HepG2 (cell line): ENCODE data around the gene TTC23. TPM values are rescaled to one million over a fixed set of nuclear protein-coding genes. Genes with fewer than 3 reads are reported as not detected.

ENCODE experiments used
- ATRX ChIP-seq: sonication (generic); formaldehyde crosslinking; IDR thresholded peaks from 2 replicates; pipeline ENCODE4 v1.4.0; 2020; ENCODE audit warnings: missing genetic modification reagents, borderline replicate concordance
- EED ChIP-seq: sonication (generic); formaldehyde crosslinking; IDR thresholded peaks from 2 replicates; pipeline ENCODE4 v1.5.0; 2020; ENCODE audit warnings: mild to moderate bottlenecking, missing genetic modification reagents
- EZH2 ChIP-seq: conservative IDR thresholded peaks from 2 replicates; pipeline ENCODE4 v1.6.1; 2012; ENCODE audit warnings: mild to moderate bottlenecking, low read depth, low read length, moderate library complexity
- FOXC1 ChIP-seq: sonication (generic); formaldehyde crosslinking; IDR thresholded peaks from 2 replicates; pipeline ENCODE4 v1.8.0; 2022; ENCODE audit warnings: mild to moderate bottlenecking, missing genetic modification reagents, borderline replicate concordance
- ISL2 ChIP-seq: sonication (generic); formaldehyde crosslinking; IDR thresholded peaks from 2 replicates; pipeline ENCODE4 v1.5.0; 2020; ENCODE audit warnings: missing genetic modification reagents
- KDM5B ChIP-seq: sonication (generic); formaldehyde crosslinking; IDR thresholded peaks from 2 replicates; pipeline ENCODE4 v1.4.0; 2020; ENCODE audit warnings: missing genetic modification reagents, mild to moderate bottlenecking, borderline replicate concordance
- MEF2D ChIP-seq: sonication (generic); formaldehyde crosslinking; IDR thresholded peaks from 2 replicates; pipeline ENCODE4 v1.5.1; 2020; ENCODE audit warnings: mild to moderate bottlenecking, missing genetic modification reagents
- MIXL1 ChIP-seq: IDR thresholded peaks from 2 replicates; pipeline ENCODE4 v1.6.1; 2016
- MTA3 ChIP-seq: sonication (generic); formaldehyde crosslinking; IDR thresholded peaks from 2 replicates; pipeline ENCODE4 v1.4.0; 2020; ENCODE audit warnings: missing genetic modification reagents
- NCOA1 ChIP-seq: sonication (generic); formaldehyde crosslinking; IDR thresholded peaks from 2 replicates; pipeline ENCODE4 v1.9.0; 2021; ENCODE audit warnings: missing genetic modification reagents
- PAWR ChIP-seq: sonication (generic); formaldehyde crosslinking; IDR thresholded peaks from 2 replicates; pipeline ENCODE4 v1.4.0; 2020; ENCODE audit warnings: missing genetic modification reagents, mild to moderate bottlenecking, borderline replicate concordance
- SMARCC2 ChIP-seq: fragments of 450-650 bp; IDR thresholded peaks from 2 replicates; pipeline ENCODE4 v1.6.1; 2017; ENCODE audit warnings: antibody characterized with exemption, mild to moderate bottlenecking
- TBP ChIP-seq: sonication (generic); formaldehyde crosslinking; IDR thresholded peaks from 2 replicates; pipeline ENCODE4 v1.5.0; 2020; ENCODE audit warnings: missing genetic modification reagents
- ZBTB38 ChIP-seq: sonication (generic); formaldehyde crosslinking; IDR thresholded peaks from 2 replicates; pipeline ENCODE4 v1.5.1; 2020; ENCODE audit warnings: mild to moderate bottlenecking, missing genetic modification reagents
- ZBTB7A ChIP-seq: sonication (generic); formaldehyde crosslinking; IDR thresholded peaks from 2 replicates; pipeline ENCODE4 v1.8.0; 2022; ENCODE audit warnings: mild to moderate bottlenecking, missing genetic modification reagents
- ZMAT3 ChIP-seq: sonication (generic); formaldehyde crosslinking; conservative IDR thresholded peaks from 2 replicates; pipeline ENCODE4 v1.7.0; 2021; ENCODE audit warnings: missing genetic modification reagents
- ZNF30 ChIP-seq: sonication (generic); formaldehyde crosslinking; IDR thresholded peaks from 2 replicates; pipeline ENCODE4 v1.5.0; 2020; ENCODE audit warnings: mild to moderate bottlenecking, missing genetic modification reagents
- ZNF670 ChIP-seq: sonication (generic); formaldehyde crosslinking; IDR thresholded peaks from 2 replicates; pipeline ENCODE4 v1.8.0; 2022; ENCODE audit warnings: mild to moderate bottlenecking, missing genetic modification reagents, borderline replicate concordance
- ZNF891 ChIP-seq: sonication (generic); formaldehyde crosslinking; IDR thresholded peaks from 2 replicates; pipeline ENCODE4 v1.5.0; 2020; ENCODE audit warnings: mild to moderate bottlenecking, missing genetic modification reagents
- polyA plus RNA-seq, 8 experiments: library from polyadenylated mRNA; depleted of rRNA in 3 of 8; stranded (reverse) in 7 of 8; unstranded in 1 of 8; fragments of >200 nt; fragmentation: Illumina TruSeq in 4 of 8; extraction: Trizol in 4 of 8; gene quantifications; 2 replicates each; pipeline versions ENCODE4 v1.2.1 to v1.2.3, GENCODE V29; 2011 to 2016; ENCODE audit warnings: low read depth in 4 of 8, missing spikeins in 1 of 8, mixed read lengths in 1 of 8; ENCODE audit not compliant: insufficient read depth in 1 of 8
- total RNA-seq, 5 experiments: library from RNA; depleted of rRNA; stranded (reverse); fragments of >200 nt; fragmentation: Illumina TruSeq; extraction: Trizol; gene quantifications; 2 replicates each; pipeline ENCODE4 v1.2.3, GENCODE V29; 2016; ENCODE audit warnings: low read depth in 1 of 5
- TF ChIP-seq, protein P1 (sequence below): sonication (generic); formaldehyde crosslinking; IDR thresholded peaks from 2 replicates; pipeline ENCODE4 v1.4.0; 2020; ENCODE audit warnings: missing genetic modification reagents
- TF ChIP-seq, protein P2 (sequence below): IDR thresholded peaks from 2 replicates; pipeline ENCODE4 v1.6.1; 2016; ENCODE audit warnings: missing compliant biosample characterization, missing genetic modification reagents, borderline replicate concordance

TTC23 gene
- total and polyA plus RNA-seq, 2 of the 13 experiments (the other 11 are each of a cell fraction or from before 2014, with no cell fraction given): 1.6 to 11.7 TPM

DNA sequence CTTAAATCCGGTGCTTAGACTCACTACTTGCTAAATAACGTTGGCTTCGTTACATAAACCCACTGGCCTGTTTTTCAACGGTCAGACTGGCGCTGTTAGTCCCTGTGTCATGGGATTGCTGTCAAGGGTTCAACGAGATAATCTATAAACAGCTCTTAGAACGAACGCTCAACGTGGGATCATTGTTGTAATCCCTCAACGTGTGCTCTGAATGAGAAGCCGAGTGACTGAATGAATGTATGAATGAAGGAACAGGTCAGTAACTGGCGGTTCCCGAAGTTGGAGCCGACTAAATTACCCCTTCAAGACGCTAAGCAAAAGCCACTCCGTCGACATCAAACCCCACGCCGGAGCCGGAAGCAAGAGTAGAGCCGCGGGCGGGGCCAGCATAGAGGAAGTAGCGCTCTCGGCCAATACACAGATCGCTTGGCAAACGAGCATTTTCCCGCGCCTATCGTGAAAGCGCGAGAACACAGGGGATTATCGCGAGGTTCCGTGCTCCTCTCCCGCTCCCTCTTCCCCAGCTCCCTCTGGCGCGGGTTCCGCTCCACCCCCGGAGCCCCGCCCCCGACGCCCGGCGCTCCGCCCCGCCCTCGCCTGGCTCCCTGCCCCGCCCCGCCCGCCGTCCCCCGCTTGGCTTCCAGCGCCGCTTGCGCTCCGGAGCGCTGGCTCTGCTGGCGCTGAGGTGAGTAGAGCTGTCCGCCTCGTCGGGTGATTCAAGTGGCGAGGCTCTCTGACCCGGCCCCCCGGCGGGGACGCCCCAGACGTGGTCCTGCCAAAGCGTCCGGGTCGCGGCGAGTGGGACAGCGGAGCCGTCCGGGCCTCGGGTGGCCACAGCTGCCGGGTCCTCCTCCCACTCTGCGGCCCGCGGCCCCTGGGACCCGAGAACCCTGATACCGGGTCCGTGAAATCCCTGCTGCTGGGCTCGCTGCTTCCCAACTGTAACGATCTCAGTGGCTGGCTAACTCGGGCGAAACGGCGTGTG is 1.8 kb upstream of the TTC23 start, which contains the start of gene LRRC28 (continued):
- TF ChIP-seq, protein P1, sequence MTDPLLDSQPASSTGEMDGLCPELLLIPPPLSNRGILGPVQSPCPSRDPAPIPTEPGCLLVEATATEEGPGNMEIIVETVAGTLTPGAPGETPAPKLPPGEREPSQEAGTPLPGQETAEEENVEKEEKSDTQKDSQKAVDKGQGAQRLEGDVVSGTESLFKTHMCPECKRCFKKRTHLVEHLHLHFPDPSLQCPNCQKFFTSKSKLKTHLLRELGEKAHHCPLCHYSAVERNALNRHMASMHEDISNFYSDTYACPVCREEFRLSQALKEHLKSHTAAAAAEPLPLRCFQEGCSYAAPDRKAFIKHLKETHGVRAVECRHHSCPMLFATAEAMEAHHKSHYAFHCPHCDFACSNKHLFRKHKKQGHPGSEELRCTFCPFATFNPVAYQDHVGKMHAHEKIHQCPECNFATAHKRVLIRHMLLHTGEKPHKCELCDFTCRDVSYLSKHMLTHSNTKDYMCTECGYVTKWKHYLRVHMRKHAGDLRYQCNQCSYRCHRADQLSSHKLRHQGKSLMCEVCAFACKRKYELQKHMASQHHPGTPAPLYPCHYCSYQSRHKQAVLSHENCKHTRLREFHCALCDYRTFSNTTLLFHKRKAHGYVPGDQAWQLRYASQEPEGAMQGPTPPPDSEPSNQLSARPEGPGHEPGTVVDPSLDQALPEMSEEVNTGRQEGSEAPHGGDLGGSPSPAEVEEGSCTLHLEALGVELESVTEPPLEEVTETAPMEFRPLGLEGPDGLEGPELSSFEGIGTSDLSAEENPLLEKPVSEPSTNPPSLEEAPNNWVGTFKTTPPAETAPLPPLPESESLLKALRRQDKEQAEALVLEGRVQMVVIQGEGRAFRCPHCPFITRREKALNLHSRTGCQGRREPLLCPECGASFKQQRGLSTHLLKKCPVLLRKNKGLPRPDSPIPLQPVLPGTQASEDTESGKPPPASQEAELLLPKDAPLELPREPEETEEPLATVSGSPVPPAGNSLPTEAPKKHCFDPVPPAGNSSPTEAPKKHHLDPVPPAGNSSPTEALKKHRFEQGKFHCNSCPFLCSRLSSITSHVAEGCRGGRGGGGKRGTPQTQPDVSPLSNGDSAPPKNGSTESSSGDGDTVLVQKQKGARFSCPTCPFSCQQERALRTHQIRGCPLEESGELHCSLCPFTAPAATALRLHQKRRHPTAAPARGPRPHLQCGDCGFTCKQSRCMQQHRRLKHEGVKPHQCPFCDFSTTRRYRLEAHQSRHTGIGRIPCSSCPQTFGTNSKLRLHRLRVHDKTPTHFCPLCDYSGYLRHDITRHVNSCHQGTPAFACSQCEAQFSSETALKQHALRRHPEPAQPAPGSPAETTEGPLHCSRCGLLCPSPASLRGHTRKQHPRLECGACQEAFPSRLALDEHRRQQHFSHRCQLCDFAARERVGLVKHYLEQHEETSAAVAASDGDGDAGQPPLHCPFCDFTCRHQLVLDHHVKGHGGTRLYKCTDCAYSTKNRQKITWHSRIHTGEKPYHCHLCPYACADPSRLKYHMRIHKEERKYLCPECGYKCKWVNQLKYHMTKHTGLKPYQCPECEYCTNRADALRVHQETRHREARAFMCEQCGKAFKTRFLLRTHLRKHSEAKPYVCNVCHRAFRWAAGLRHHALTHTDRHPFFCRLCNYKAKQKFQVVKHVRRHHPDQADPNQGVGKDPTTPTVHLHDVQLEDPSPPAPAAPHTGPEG (CRISPR knock-in tag): 0 out of 2 replicates have a peak, but pooled peaks have one; percentile 48
- TF ChIP-seq MEF2D (CRISPR knock-in tag) (peak; percentile 33), ZNF891 (CRISPR knock-in tag) (no peak), SMARCC2 (no peak), ZNF30 (CRISPR knock-in tag) (no peak), MTA3 (CRISPR knock-in tag) (no peak), EZH2 (no peak), PAWR (CRISPR knock-in tag) (no peak), ATRX (no peak), ZNF670 (no peak), EED (no peak; the same call in 1 of the 2 replicates), KDM5B (CRISPR knock-in tag) (peak; percentile 88; the same call in 1 of the 2 replicates), MIXL1 (CRISPR knock-in tag) (peak; percentile 22; the same call in 1 of the 2 replicates), ZMAT3 (CRISPR knock-in tag) (0 out of 2 replicates have a peak, but pooled peaks have one; percentile 43), ISL2 (CRISPR knock-in tag) (no peak), ZBTB7A (CRISPR knock-in tag) (no peak), TBP (CRISPR knock-in tag) (no peak), FOXC1 (CRISPR knock-in tag) (peak; percentile 73; the same call in 1 of the 2 replicates), ZBTB38 (CRISPR knock-in tag) (peak; percentile 29; the same call in 1 of the 2 replicates), NCOA1 (no peak)
- TF ChIP-seq, protein P2, sequence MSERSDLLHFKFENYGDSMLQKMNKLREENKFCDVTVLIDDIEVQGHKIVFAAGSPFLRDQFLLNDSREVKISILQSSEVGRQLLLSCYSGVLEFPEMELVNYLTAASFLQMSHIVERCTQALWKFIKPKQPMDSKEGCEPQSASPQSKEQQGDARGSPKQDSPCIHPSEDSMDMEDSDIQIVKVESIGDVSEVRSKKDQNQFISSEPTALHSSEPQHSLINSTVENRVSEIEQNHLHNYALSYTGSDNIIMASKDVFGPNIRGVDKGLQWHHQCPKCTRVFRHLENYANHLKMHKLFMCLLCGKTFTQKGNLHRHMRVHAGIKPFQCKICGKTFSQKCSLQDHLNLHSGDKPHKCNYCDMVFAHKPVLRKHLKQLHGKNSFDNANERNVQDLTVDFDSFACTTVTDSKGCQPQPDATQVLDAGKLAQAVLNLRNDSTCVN (CRISPR knock-in tag): peak; percentile 18; the same call in 1 of the 2 replicates
